Tibial nerve (tissue), 4 donors: ENCODE measurements around the gene GRK1. TPM values are rescaled to one million over a fixed set of nuclear protein-coding genes. Genes with fewer than 3 reads are reported as not detected.

Source experiments
- DNase-seq, 2 donors: peaks; one replicate each; pipeline ENCODE4 v3.0.0-alpha.2; 2019; ENCODE audit warnings: low spot score in 2 of 2
- H3K27ac ChIP-seq, 4 donors: fragments of 200-600 bp; sonication (generic) in 3 of 4; one replicate each; pipeline ENCODE4 v1.5.1; 2017 to 2019; ENCODE audit warnings: mild to moderate bottlenecking in 1 of 4
- H3K27me3 ChIP-seq, 2 donors: fragments of 200-600 bp; sonication (generic) in 1 of 2; one replicate each; pipeline versions ENCODE4 v1.5.1 to v1.6.0; 2017 to 2019
- H3K36me3 ChIP-seq, 3 donors: fragments of 200-600 bp; sonication (generic); one replicate each; pipeline ENCODE4 v1.5.1; 2018 to 2019
- H3K4me1 ChIP-seq, 4 donors: fragments of 200-600 bp; sonication (generic) in 3 of 4; one replicate each; pipeline ENCODE4 v1.5.1; 2017 to 2019
- H3K4me3 ChIP-seq, 4 donors: fragments of 200-600 bp; sonication (generic) in 3 of 4; one replicate each; pipeline ENCODE4 v1.5.1; 2017 to 2019; ENCODE audit warnings: mild to moderate bottlenecking in 1 of 4, moderate library complexity in 1 of 4
- H3K9me3 ChIP-seq, 4 donors: fragments of 200-600 bp; sonication (generic) in 3 of 4; one replicate each; pipeline ENCODE4 v1.5.1; 2017 to 2019
- EP300 ChIP-seq, 2 donors: sonication (generic); formaldehyde crosslinking; IDR thresholded peaks; one replicate each; pipeline ENCODE4 v1.6.1; 2017; ENCODE audit warnings: antibody characterized with exemption in 2 of 2, mild to moderate bottlenecking in 1 of 2
- POLR2A ChIP-seq, 2 donors: fragments of 450-650 bp; IDR thresholded peaks; one replicate each; pipeline ENCODE4 v1.6.1; 2017; ENCODE audit warnings: antibody characterized with exemption in 2 of 2, mild to moderate bottlenecking in 2 of 2, moderate library complexity in 2 of 2
- WGBS, 2 donors: methylation state at CpG; one replicate each; pipeline ENCODE4 v1.1.5; 2018; 5-methylcytosine and 5-hydroxymethylcytosine counted together
- total RNA-seq, 4 donors: library from RNA; depleted of rRNA; stranded (reverse); fragments of >200 nt; gene quantifications; one replicate each; pipeline ENCODE4 v1.1.0, GENCODE V29; 2016
- TF ChIP-seq, protein P1 (sequence below), 5 experiments: fragments of 200-600 bp in 3 of 5; fragments of 450-650 bp in 2 of 5; sonication (generic) in 3 of 5; IDR thresholded peaks; one replicate each; pipeline ENCODE4 v1.5.1; 2016 to 2019; ENCODE audit warnings: antibody characterized with exemption in 5 of 5, mild to moderate bottlenecking in 3 of 5, moderate library complexity in 2 of 5

The GRK1 gene
- total RNA-seq, 4 donors from 2014 or later, result not detected

DNA sequence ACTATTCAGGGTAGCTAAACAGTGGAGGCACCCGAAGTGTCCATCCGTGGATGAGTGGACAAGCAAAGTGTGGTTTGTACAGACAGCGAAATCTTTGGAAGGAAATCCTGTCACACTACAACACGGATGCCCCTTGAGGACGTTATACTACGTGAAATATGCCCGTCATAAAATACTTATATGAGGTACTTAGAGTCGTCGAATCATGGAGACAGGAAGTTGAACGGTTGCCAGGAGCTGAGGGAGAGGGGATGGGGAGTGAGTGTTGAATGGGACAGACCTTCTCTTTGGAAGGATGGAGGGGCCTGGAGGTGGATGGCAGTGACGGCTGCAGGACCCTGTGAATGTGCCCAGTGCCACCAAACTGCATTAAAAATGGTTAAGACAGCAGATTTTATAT, 20.6 kb upstream of the GRK1 start:
- peak in 1 of 2 donors; percentile 9 for DNase-seq
- Histone ChIP-seq H3K36me3 (peaks cover 0 to 8% (median 0%) of the 10 kb centered on the region in 3 donors), H3K4me3 (no peak overlapping the region), H3K27ac (peak overlapping the region in 2 of 4 donors; percentile 51 to 81), H3K9me3 (no peaks in the 10 kb centered on the region), H3K27me3 (no peaks in the 10 kb centered on the region), H3K4me1 (peaks cover 0 to 18% (median 4%) of the 10 kb centered on the region in 4 donors)
- WGBS, 2 donors, result 48 to 50% methylated on average over 11 of the region's 11 CpGs
- TF ChIP-seq POLR2A (IDR thresholded peaks at IDR 0.05) (no peak), EP300 (IDR thresholded peaks at IDR 0.05) (no peak)
- TF ChIP-seq, protein P1, sequence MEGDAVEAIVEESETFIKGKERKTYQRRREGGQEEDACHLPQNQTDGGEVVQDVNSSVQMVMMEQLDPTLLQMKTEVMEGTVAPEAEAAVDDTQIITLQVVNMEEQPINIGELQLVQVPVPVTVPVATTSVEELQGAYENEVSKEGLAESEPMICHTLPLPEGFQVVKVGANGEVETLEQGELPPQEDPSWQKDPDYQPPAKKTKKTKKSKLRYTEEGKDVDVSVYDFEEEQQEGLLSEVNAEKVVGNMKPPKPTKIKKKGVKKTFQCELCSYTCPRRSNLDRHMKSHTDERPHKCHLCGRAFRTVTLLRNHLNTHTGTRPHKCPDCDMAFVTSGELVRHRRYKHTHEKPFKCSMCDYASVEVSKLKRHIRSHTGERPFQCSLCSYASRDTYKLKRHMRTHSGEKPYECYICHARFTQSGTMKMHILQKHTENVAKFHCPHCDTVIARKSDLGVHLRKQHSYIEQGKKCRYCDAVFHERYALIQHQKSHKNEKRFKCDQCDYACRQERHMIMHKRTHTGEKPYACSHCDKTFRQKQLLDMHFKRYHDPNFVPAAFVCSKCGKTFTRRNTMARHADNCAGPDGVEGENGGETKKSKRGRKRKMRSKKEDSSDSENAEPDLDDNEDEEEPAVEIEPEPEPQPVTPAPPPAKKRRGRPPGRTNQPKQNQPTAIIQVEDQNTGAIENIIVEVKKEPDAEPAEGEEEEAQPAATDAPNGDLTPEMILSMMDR (IDR thresholded peaks at IDR 0.05), result no peak

DNA sequence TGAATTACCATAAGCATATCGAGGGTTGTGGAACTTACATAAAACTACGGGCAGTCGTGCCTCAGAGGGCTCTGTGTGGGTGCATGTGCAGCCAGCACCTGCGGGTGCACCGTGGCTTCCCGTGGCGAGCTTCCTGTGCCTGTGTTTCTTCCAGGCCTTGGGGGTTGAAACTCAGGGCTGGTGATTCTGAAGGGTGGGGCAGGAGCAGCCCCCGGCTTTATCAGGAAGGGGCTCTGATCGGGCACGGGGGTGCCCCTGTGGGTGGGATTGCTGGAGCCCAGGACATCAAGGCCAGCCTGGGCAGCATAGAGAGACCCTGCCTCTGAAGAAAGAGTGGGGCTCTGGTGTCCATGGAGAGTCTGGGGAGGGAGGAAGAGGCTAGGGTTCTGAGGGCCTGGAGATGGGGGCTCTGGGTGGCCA, 20.1 kb upstream of the GRK1 start:
- Histone ChIP-seq H3K4me3 (no peak overlapping the region), H3K27ac (peak overlapping the region; percentile 33 to 81 (median 48)), H3K36me3 (peaks cover 0 to 2% (median 0%) of the 10 kb centered on the region in 3 donors), H3K4me1 (peaks cover 0 to 18% (median 4%) of the 10 kb centered on the region in 4 donors), H3K9me3 (no peaks in the 10 kb centered on the region), H3K27me3 (no peaks in the 10 kb centered on the region)
- peak in 1 of 2 donors; percentile 5 for DNase-seq
- TF ChIP-seq, protein P1 (IDR thresholded peaks at IDR 0.05), result no peak
- TF ChIP-seq POLR2A (IDR thresholded peaks at IDR 0.05) (no peak), EP300 (IDR thresholded peaks at IDR 0.05) (no peak)
- WGBS, 2 donors, result 79 to 84% methylated on average over 10 of the region's 10 CpGs

DNA sequence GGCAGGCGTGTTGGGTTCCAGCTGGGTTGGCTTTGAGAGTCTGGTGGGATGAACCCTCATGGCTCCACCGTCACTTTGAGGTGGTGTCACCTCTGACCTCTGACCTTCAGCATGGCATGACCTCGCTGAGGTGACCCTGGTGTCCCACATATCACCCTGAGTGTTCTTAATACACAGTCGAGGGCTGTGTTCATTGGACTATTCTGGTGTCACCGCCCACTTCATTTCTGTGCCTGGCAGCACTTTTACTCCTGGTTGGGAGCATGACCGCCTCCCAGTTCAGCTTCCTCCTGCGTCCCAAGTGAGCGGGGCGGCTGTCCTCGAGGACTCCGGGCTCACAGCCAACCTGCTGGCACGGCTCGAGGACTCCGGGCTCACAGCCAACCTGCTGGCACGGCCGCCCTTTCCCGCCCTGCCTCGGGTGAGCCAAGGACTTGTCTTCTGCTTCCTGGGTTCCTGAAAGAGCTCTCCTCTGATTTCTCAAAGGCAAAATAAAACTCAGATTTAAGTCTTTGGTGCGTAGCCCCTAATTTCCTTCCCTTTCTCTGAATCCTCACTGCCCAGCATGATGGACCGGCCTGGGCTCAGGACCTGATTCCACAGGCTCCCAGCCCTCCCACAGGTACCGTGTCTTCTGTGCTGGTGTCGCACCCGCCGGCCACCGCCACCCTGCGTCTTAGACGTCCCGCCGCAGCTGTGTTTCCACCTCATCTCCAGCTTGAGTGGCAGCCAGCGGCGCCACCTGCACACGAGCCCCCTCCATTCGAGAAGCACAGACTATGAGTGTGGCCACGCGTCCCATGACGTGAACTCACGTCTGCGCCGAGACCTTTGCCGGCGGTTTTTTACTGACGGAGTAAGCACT, 19.4 kb upstream of the GRK1 start:
- peak overlapping the region; percentile 33 to 81 (median 50) for H3K27ac ChIP-seq
- DNase-seq, result peak; percentile 77 to 79
- H3K36me3 ChIP-seq, result no peaks in the 10 kb centered on the region
- no peaks in the 10 kb centered on the region for H3K27me3 ChIP-seq
- TF ChIP-seq POLR2A (IDR thresholded peaks at IDR 0.05), result no peak
- TF ChIP-seq EP300 (IDR thresholded peaks at IDR 0.05), result peak; percentile 81 to 87
- TF ChIP-seq, protein P1 (IDR thresholded peaks at IDR 0.05), result no peak
- H3K9me3 ChIP-seq, result no peaks in the 10 kb centered on the region
- H3K4me3 ChIP-seq, result no peak overlapping the region
- H3K4me1 ChIP-seq, result peaks cover 0 to 18% (median 4%) of the 10 kb centered on the region in 4 donors
- WGBS, 2 donors, result 53 to 64% methylated on average over 41 to 42 of the region's 42 CpGs

DNA sequence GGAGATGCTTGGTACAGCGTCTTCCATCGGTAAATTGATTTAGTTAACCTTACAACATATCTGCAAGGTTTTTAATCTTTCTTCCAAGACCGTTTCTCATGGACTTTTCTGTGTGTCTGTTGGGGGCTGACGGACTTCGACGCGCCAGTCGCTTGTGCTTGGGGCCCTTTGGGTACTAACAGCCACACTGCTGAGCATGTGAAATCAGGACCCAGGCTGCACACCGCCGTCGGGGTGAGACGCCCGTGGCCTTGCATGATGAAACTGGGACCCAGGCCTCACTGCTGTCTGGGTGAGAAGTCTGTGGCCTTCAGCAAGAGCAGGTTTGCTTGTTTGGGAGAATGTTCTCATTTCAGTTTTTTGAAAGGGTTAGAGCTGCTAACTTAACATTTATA, 18.8 kb upstream of the GRK1 start:
- Histone ChIP-seq H3K36me3 (no peaks in the 10 kb centered on the region), H3K9me3 (no peaks in the 10 kb centered on the region), H3K4me1 (peaks cover 0 to 18% (median 4%) of the 10 kb centered on the region in 4 donors), H3K27ac (peak overlapping the region in 2 of 4 donors; percentile 21 to 81), H3K4me3 (no peak overlapping the region), H3K27me3 (no peaks in the 10 kb centered on the region)
- TF ChIP-seq, protein P1 (IDR thresholded peaks at IDR 0.05), result no peak
- no peak for TF ChIP-seq EP300 (IDR thresholded peaks at IDR 0.05)
- no peak for TF ChIP-seq POLR2A (IDR thresholded peaks at IDR 0.05)
- peak in 1 of 2 donors; percentile 11 for DNase-seq
- whole genome bisulfite sequencing, 2 donors, result 90 to 92% methylated on average over 13 of the region's 13 CpGs

DNA sequence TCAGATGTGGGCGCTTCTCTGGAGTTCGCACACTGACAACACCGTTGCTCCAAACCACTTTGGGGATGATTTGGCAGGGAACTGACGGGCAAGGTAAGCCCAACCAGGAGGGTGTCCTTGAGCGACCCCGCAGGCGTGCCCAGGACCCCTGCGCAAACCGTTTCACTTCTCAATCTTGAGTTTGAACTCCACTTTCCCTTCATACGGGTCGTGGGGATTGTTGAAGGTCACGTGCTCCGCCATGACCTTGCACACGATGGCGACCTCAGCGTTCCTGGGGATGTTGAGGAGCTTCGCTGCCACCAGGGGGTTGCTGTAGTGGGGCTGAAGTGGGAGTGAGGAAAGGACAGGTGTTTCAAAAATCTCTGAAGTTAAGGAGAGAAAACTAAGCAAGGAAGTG, 17.8 kb upstream of the GRK1 start:
- peak in 1 of 2 donors; percentile 1 for DNase-seq
- TF ChIP-seq, protein P1 (IDR thresholded peaks at IDR 0.05), result no peak
- TF ChIP-seq EP300 (IDR thresholded peaks at IDR 0.05) (no peak), POLR2A (IDR thresholded peaks at IDR 0.05) (no peak)
- H3K27me3 ChIP-seq, result no peaks in the 10 kb centered on the region
- H3K9me3 ChIP-seq, result no peaks in the 10 kb centered on the region
- no peak overlapping the region for H3K4me3 ChIP-seq
- peaks cover 0 to 18% (median 4%) of the 10 kb centered on the region in 4 donors for H3K4me1 ChIP-seq
- H3K27ac ChIP-seq, result no peak overlapping the region
- WGBS, 2 donors, result 85 to 90% methylated on average over 17 of the region's 17 CpGs
- H3K36me3 ChIP-seq, result no peaks in the 10 kb centered on the region
